Stimulated activated CD4-positive, alpha-beta T cell treated with anti-CD3 and anti-CD28 coated beads, TNF-alpha, amount 100 ng/mL, for 4 hours (primary cell): ENCODE results near the gene CA14.
"Not testable (repeated sequence)": the region's sequence is repeated elsewhere in the genome, so short reads cannot be mapped to it uniquely, and the experiment has no call there.

ENCODE experiments used
- DNase-seq, 3 experiments: peaks; one replicate each; pipeline ENCODE4 v3.0.0-alpha.2; 2020; ENCODE audit warnings: low read depth in 3 of 3

CA14 gene

GRCh38 chr1:150280138-150280707 is 22.6 kb downstream of the CA14 start:
- no peak for DNase-seq

DNA sequence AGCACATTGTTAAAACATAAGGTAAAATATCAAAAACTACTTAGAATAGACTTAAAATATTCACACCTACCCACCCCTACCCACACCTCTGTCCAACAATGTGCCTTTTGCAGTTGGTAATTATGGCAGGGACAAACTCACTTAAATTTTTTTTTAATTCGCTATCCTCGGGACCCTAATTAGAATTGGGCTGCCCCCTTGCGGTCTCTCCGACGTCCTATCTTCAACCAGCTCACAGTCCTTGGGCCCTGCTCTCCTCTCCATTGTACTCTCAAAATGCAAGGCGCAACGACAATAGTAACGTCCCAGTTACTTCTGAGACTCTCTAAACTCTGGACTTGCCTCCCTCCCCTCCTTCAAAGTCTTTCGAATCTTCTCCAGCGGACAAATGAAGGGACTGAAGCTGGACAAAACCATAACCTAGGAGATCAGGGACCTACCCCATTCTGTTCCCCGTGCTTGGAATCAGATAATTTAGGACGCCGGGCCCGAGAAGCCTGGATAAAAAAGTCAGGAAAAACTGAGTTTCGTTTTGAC is 23.7 kb downstream of the CA14 start:
- DNase-seq, result peak in 2 of 3 experiments; percentile 38 to 44

GRCh38 chr1:150281758-150282557 is 24.4 kb downstream of the CA14 start, which contains the start of gene CIART:
Gene CIART, plus strand, starts transcription at chr1:150282554. Its CDS starts 714 bp downstream, at chr1:150283268.
- peak; percentile 36 to 77 (median 76) for DNase-seq

DNA sequence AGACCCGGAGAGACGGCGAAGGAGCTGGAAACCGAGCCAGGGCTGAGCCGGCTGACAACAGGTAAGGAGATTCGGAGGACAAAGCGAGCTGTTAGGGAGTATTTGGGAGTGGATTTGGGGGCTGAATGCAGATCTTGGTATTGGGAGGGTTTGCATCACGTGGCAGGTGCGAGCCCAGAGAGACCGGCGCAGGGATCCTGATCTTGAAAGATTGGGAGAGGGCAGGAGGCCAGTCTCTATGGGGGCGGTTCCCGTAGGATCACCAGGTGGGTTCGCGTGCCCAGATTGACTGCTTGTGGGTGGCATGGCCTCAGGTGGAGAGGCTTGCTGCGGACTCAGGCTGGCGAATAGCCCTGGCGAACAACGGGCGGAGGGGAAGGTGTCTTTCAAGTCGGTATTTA is 25.0 kb downstream of the CA14 start:
- no peak for DNase-seq

DNA sequence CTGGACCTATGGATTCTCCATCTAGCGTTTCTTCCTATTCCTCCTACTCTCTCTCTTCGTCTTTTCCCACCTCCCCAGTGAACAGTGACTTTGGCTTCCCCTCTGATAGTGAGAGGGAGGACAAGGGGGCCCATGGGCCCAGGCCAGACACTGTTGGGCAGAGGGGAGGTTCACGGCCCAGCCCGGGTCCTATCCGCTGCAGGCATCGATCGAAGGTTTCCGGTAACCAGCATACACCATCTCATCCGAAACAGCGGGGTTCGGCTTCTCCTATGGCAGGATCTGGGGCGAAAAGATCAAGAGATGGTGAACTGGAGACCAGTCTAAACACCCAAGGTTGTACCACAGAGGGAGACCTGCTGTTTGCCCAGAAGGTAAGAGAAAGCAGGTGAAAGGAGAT is 25.7 kb downstream of the CA14 start:
- DNase-seq, result no peak

DNA sequence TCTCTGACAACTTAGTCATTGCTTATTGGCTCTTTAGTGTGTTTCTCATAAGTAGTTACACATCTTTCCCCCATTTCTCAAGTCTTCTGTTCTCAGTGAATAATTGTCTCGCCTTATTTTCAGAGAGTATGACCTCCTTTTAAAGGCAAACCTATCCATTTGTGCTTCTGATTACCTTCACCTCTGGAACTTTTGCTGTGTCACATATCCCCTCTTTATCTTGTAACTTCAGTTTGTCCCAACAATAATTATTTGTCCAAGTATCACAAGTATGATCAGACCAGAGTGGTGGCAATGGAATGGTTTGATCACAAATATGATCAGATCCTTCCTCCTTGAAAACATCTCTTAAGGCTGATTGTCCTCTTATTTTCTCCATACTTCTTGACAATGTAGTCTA is 30.8 kb downstream of the CA14 start:
- no peak for DNase-seq

- DNase-seq, result no peak
Measured at GRCh38 chr1:150288822-150289221, 31.2 kb downstream of the CA14 start.

- peak; percentile 69 to 71 (median 70) for DNase-seq
Measured at GRCh38 chr1:150293433-150294253, 36.1 kb downstream of the CA14 start, which contains the start of gene MRPS21. Gene MRPS21, plus strand, starts transcription at chr1:150293861. Its CDS starts 506 bp downstream, at chr1:150294367.

GRCh38 chr1:150295476-150295875 is 37.9 kb downstream of the CA14 start:
- no peak for DNase-seq

- DNase-seq, result no peak
Measured at GRCh38 chr1:150299716-150300115, 42.1 kb downstream of the CA14 start.

DNA sequence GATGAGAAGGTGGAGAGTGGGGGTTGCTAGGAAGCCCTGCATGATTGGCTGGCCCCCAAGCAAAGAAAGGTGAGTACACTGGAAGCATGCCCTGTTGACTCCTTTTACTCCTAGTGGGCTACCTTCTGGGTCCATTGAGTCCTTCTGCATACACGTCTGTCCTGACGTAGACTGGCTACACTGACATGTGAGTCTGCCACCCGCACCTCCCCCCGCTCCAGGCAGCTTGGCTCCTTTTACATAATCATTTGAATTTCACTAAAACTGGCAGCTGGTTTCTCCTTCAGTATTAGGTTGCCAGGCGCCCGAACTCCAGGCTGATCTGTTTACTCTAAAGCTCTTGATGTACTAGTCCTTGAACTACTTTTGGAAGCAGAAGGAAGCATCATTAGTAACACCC is 44.8 kb downstream of the CA14 start:
- DNase-seq, result no peak

GRCh38 chr1:150302902-150303301 is 45.3 kb downstream of the CA14 start:
- DNase-seq, result no peak

GRCh38 chr1:150308585-150308984 is 51.0 kb downstream of the CA14 start:
- DNase-seq, result not testable (repeated sequence)

GRCh38 chr1:150309758-150310508 is 52.4 kb downstream of the CA14 start:
- no peak for DNase-seq

DNA sequence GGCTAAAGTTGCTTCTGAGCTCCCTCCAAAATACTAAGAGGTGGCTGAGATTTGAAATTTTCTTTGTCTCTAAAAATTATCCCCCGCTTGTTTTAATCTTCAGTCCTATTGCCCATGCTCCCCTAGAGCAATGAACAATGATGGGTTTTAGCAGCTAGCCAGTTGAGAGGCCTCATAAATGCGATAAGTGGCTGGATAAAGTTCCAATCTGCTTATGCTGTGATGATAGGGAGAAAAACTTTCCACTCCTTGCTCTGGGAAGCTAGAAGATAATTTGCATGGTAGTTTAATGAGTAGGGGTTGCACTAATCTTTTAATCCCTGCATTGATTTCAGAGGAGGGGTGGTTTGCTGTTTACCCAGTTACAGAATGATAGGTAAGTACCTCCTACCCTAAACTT is 54.2 kb downstream of the CA14 start:
- no peak for DNase-seq
